Natural killer cell (primary cell): ENCODE measurements around the gene CCNI. TPM values are rescaled to one million over a fixed set of nuclear protein-coding genes. Genes with fewer than 3 reads are reported as not detected.
"Not testable (repeated sequence)": the region's sequence is repeated elsewhere in the genome, so short reads cannot be mapped to it uniquely, and the experiment has no call there.

Source experiments
- ATAC-seq, 3 donors: fragments of 150-1000 bp in 2 of 3; fragments of 200-7000 bp in 1 of 3; cut with Tn5 transposase; 1 replicate in 1 of 3; 2 replicates in 2 of 3; pipeline ENCODE4 v1.10.0; 2021; ENCODE audit warnings: mild to moderate bottlenecking in 2 of 3, moderate library complexity in 2 of 3
- DNase-seq, 2 donors: peaks; one replicate each; pipeline versions ENCODE4 v3.0.0 to v3.0.0-alpha.2; 2013 to 2021; ENCODE audit warnings: mixed read lengths in 1 of 2
- H3K27ac ChIP-seq: one replicate; pipeline ENCODE4 v1.5.1; 2013; ENCODE audit warnings: mild to moderate bottlenecking, low read length
- H3K27me3 ChIP-seq: one replicate; pipeline ENCODE4 v1.6.1; 2013; ENCODE audit warnings: low read length; ENCODE audit not compliant: control insufficient read depth, insufficient read depth
- H3K36me3 ChIP-seq: one replicate; pipeline ENCODE4 v1.6.1; 2013; ENCODE audit warnings: low read length; ENCODE audit not compliant: control insufficient read depth, insufficient read depth
- H3K4me1 ChIP-seq: one replicate; pipeline ENCODE4 v1.6.1; 2013; ENCODE audit warnings: low read length; ENCODE audit not compliant: control insufficient read depth, insufficient read depth
- H3K4me3 ChIP-seq: one replicate; pipeline ENCODE4 v1.5.1; 2013; ENCODE audit warnings: low read length
- H3K9me3 ChIP-seq: one replicate; pipeline ENCODE4 v1.6.1; 2013; ENCODE audit warnings: low read length; ENCODE audit not compliant: control insufficient read depth, insufficient read depth
- H3K27ac Mint-ChIP-seq, 2 donors: one replicate each; pipeline ENCODE4 v1.8.0; 2022; ENCODE audit warnings: mild to moderate bottlenecking in 2 of 2, mixed read lengths in 2 of 2, moderate library complexity in 1 of 2
- H3K27me3 Mint-ChIP-seq, 2 donors: one replicate each; pipeline ENCODE4 v1.8.0; 2022; ENCODE audit warnings: low read depth in 2 of 2, mixed read lengths in 2 of 2
- H3K36me3 Mint-ChIP-seq: one replicate; pipeline ENCODE4 v1.8.0; 2022; ENCODE audit warnings: mixed read lengths
- H3K4me1 Mint-ChIP-seq, 2 donors: one replicate each; pipeline ENCODE4 v1.8.0; 2022; ENCODE audit warnings: mixed read lengths in 2 of 2
- H3K4me3 Mint-ChIP-seq: one replicate; pipeline ENCODE4 v1.8.0; 2022; ENCODE audit warnings: mild to moderate bottlenecking, moderate library complexity, mixed read lengths
- H3K9me3 Mint-ChIP-seq, 2 donors: one replicate each; pipeline ENCODE4 v1.8.0; 2022; ENCODE audit warnings: mixed read lengths in 2 of 2
- CTCF ChIP-seq: fragments of 200-600 bp; IDR thresholded peaks from one replicate; pipeline ENCODE4 v1.8.0; 2022; ENCODE audit warnings: antibody characterized with exemption
- WGBS: methylation state at CpG from one replicate; pipeline ENCODE4 v1.1.7; 2013; ENCODE audit warnings: missing lambda C conversion rate; ENCODE audit not compliant: insufficient coverage; 5-methylcytosine and 5-hydroxymethylcytosine counted together
- intact Hi-C: fragments of 100-400 bp; cut with micrococcal nuclease; formaldehyde crosslinking; loops from one replicate; pipeline ENCODE4 v1.14.2; 2022
- total RNA-seq, 4 donors: library from RNA; stranded (reverse); fragments of 120-200 nt in 1 of 4; gene quantifications; one replicate each; pipeline versions ENCODE4 v1.2.3 to v1.2.4, GENCODE V29; 2013 to 2022

CCNI gene
- total RNA-seq, 3 donors from 2014 or later (not counting 1 experiment from before 2014, with no cell fraction given) = 243 to 266 (median 259) TPM

GRCh38 chr4:77036206-77036605 is 39.6 kb downstream of the CCNI start:
- no peak overlapping the region for H3K27ac ChIP-seq
- Mint-ChIP-seq H3K27me3 (no peaks in the 10 kb centered on the region), H3K9me3 (no peaks in the 10 kb centered on the region), H3K4me3 (no peak overlapping the region), H3K4me1 (peaks cover 12 to 13% of the 10 kb centered on the region in 2 donors), H3K36me3 (peaks cover 8% of the 10 kb centered on the region), H3K27ac (no peak overlapping the region)
- intact Hi-C loops = no loop called here
- no peak overlapping the region for H3K4me3 ChIP-seq
- peaks cover 3% of the 10 kb centered on the region for H3K4me1 ChIP-seq
- H3K36me3 ChIP-seq = peaks cover 19% of the 10 kb centered on the region
- 100% methylated on average over 1 of the region's 2 CpGs for WGBS
- TF ChIP-seq CTCF = no peak
- H3K9me3 ChIP-seq = no peaks in the 10 kb centered on the region
- ATAC-seq (no peak), DNase-seq (no peak)
- no peaks in the 10 kb centered on the region for H3K27me3 ChIP-seq

- Mint-ChIP-seq H3K27me3 (no peaks in the 10 kb centered on the region), H3K27ac (no peak overlapping the region), H3K9me3 (no peaks in the 10 kb centered on the region), H3K4me1 (peaks cover 14% of the 10 kb centered on the region in 2 donors), H3K36me3 (peaks cover 8% of the 10 kb centered on the region), H3K4me3 (no peak overlapping the region)
- ATAC-seq (no peak), DNase-seq (no peak)
- no peaks in the 10 kb centered on the region for H3K27me3 ChIP-seq
- H3K4me1 ChIP-seq = peaks cover 3% of the 10 kb centered on the region
- no peak overlapping the region for H3K4me3 ChIP-seq
- peaks cover 24% of the 10 kb centered on the region for H3K36me3 ChIP-seq
- no peak overlapping the region for H3K27ac ChIP-seq
- 100% methylated on average over 1 of the region's 1 CpG for WGBS
- H3K9me3 ChIP-seq = no peaks in the 10 kb centered on the region
- no peak for TF ChIP-seq CTCF
- intact Hi-C loops = no loop called here
These were observed 40.6 kb downstream of the CCNI start for GRCh38 chr4:77035153-77035552.

GRCh38 chr4:77031544-77031943 is 44.2 kb downstream of the CCNI start:
- Histone ChIP-seq H3K4me3 (no peak overlapping the region), H3K36me3 (peaks cover 26% of the 10 kb centered on the region), H3K27me3 (no peaks in the 10 kb centered on the region), H3K9me3 (no peaks in the 10 kb centered on the region), H3K27ac (no peak overlapping the region), H3K4me1 (peaks cover 3% of the 10 kb centered on the region)
- 57% methylated on average over 5 of the region's 5 CpGs for WGBS
- no peaks in the 10 kb centered on the region for H3K27me3 Mint-ChIP-seq
- ATAC-seq (peak; percentile 66 to 84 (median 82)), DNase-seq (peak in 1 of 2 donors; percentile 57)
- no peak overlapping the region for H3K4me3 Mint-ChIP-seq
- H3K9me3 Mint-ChIP-seq = no peaks in the 10 kb centered on the region
- intact Hi-C loops = no loop called here
- peaks cover 14% of the 10 kb centered on the region in 2 donors for H3K4me1 Mint-ChIP-seq
- H3K36me3 Mint-ChIP-seq = no peaks in the 10 kb centered on the region
- TF ChIP-seq CTCF = no peak
- peak overlapping the region; percentile 43 to 72 for H3K27ac Mint-ChIP-seq

DNA sequence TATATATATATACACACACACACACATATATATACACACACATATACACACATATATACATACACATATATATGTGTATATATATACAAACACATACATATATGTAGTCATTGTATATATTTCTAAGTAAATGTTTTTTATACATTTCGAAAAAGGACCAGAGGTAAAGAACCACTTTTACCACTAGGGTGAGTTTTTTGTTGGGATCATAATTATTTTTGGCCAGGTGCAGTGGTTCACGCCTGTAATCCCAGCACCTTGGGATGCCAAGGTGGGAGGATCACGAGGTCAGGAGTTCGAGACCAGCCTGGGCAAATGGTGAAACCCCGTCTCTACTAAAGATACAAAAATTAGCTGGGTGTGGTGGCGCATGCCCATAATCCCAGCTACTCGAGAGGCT is 46.0 kb downstream of the CCNI start:
- H3K27me3 ChIP-seq, ATAC-seq, H3K27ac ChIP-seq, H3K4me3 ChIP-seq, H3K9me3 ChIP-seq, H3K9me3 Mint-ChIP-seq, H3K4me1 ChIP-seq, intact Hi-C loops, H3K4me3 Mint-ChIP-seq, H3K36me3 Mint-ChIP-seq, H3K27ac Mint-ChIP-seq, H3K27me3 Mint-ChIP-seq, DNase-seq: not testable (repeated sequence)
- peaks cover 14% of the 10 kb centered on the region in 2 donors for H3K4me1 Mint-ChIP-seq
- WGBS = 95% methylated on average over 6 of the region's 7 CpGs
- H3K36me3 ChIP-seq = peaks cover 25% of the 10 kb centered on the region
